ENCODE data around the gene DGKQ.
"Not testable (repeated sequence)": the region's sequence is repeated elsewhere in the genome, so short reads cannot be mapped to it uniquely, and the experiment has no call there.

Gene DGKQ

GRCh38 chr4:1010395-1011021, 37.1 kb upstream of the DGKQ start:
- peak; percentile 45 to 54 for DNase-seq

GRCh38 chr4:1009542-1010394, 36.4 kb upstream of the DGKQ start:
- DNase-seq: peak; percentile 55 to 63

GRCh38 chr4:1008840-1009541, 35.6 kb upstream of the DGKQ start:
- DNase-seq: peak; percentile 26 to 32

- no peak for DNase-seq
These were observed 33.5 kb upstream of the DGKQ start for GRCh38 chr4:1006856-1007255.

- no peak for DNase-seq
These were observed 31.5 kb upstream of the DGKQ start for GRCh38 chr4:1004557-1005485.

- no peak for DNase-seq
These were observed 30.7 kb upstream of the DGKQ start for GRCh38 chr4:1004071-1004418.

- DNase-seq: no peak
These were observed 30.1 kb upstream of the DGKQ start for GRCh38 chr4:1003271-1004070.

GRCh38 chr4:1002631-1003251, 29.4 kb upstream of the DGKQ start:
- DNase-seq: no peak

GRCh38 chr4:1002131-1002630, 28.8 kb upstream of the DGKQ start:
- DNase-seq: no peak

GRCh38 chr4:1001561-1002130, 28.3 kb upstream of the DGKQ start:
- DNase-seq: no peak

- no peak for DNase-seq
These were observed 27.4 kb upstream of the DGKQ start for GRCh38 chr4:1000686-1001260.

GRCh38 chr4:999882-1000425, 26.6 kb upstream of the DGKQ start:
- no peak for DNase-seq

GRCh38 chr4:999240-999863, 26.0 kb upstream of the DGKQ start:
- not testable (repeated sequence) for DNase-seq

GRCh38 chr4:998096-998691, 24.8 kb upstream of the DGKQ start:
- no peak for DNase-seq

GRCh38 chr4:997375-998071, 24.2 kb upstream of the DGKQ start:
- DNase-seq: no peak

- DNase-seq: no peak
These were observed 23.6 kb upstream of the DGKQ start for GRCh38 chr4:996997-997374.

GRCh38 chr4:996030-996996, 22.9 kb upstream of the DGKQ start:
- no peak for DNase-seq
